Neutrophil (primary cell): ENCODE data around the gene XPO6.

Experiments
- H3K27ac ChIP-seq: fragments of 200-600 bp; sonication (generic); 2 replicates; pipeline ENCODE4 v1.5.1; 2016; ENCODE audit warnings: mild to moderate bottlenecking, moderate library complexity
- H3K27me3 ChIP-seq: fragments of 200-600 bp; sonication (generic); 2 replicates; pipeline ENCODE4 v1.6.0; 2016; ENCODE audit warnings: mild to moderate bottlenecking
- H3K36me3 ChIP-seq: fragments of 200-600 bp; sonication (generic); 2 replicates; pipeline ENCODE4 v1.5.1; 2017
- H3K4me1 ChIP-seq, 2 experiments: fragments of 200-600 bp in 1 of 2; sonication (generic) in 1 of 2; 1 replicate in 1 of 2; 2 replicates in 1 of 2; pipeline versions ENCODE4 v1.5.1 to v1.6.1; 2013 to 2016; ENCODE audit warnings: low read depth in 1 of 2, low read length in 1 of 2, mild to moderate bottlenecking in 1 of 2, moderate library complexity in 1 of 2; ENCODE audit not compliant: control insufficient read depth in 1 of 2, insufficient read depth in 1 of 2
- H3K4me3 ChIP-seq, 2 experiments: fragments of 200-600 bp in 1 of 2; sonication (generic) in 1 of 2; 1 replicate in 1 of 2; 2 replicates in 1 of 2; pipeline ENCODE4 v1.5.1; 2013 to 2016; ENCODE audit warnings: low read depth in 1 of 2, low read length in 1 of 2, mild to moderate bottlenecking in 1 of 2, moderate library complexity in 1 of 2
- H3K9me3 ChIP-seq: fragments of 200-600 bp; sonication (generic); 2 replicates; pipeline ENCODE4 v1.5.1; 2016
- TF ChIP-seq, protein P1 (sequence below): fragments of 200-600 bp; sonication (generic); IDR thresholded peaks from 2 replicates; pipeline ENCODE4 v1.5.1; 2016; ENCODE audit warnings: antibody characterized with exemption

The XPO6 gene

DNA sequence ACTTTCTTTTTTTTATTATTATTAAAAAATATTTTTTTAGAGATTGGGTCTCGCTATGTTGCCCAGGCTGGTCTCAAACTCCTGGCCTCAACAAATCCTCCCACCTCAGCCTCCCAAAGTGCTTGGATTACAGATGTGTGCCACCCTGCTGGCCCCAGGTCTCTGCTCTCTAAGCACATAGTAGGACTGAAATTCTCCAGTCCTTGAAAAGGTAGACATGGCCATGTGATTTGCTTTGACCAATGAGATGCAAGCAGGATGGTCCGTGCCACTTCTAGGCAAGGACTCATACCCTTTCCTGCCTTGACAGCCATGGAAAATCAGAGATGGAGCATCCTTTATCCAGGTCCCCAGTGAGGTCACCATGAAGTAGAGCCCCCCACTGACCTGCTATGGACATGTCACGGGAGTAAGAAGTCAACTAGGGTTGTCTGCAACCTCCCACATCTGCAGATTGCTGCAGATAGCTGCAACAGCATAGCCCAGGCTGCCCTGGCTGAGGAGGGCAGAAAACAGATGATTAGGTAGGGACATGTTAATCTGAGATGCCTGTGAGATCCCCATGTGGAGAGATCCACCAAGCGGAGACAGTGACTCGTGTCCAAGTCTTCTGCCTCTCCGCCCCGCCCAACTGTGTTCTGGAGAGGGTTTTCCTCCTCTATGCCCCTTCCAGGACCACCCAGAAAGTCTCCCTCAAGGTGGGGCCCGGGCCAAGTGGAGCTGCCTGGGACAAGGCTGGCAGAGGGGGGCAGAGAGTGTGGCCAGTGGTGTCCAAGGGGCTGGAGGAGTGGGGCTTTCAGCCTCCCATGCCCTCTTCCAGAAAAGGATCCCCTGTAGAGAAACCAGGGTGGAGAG, 159.3 kb downstream of the XPO6 start:
- H3K27ac ChIP-seq, result no peak overlapping the region
- H3K4me1 ChIP-seq, result no peaks in the 10 kb centered on the region
- H3K9me3 ChIP-seq, result no peaks in the 10 kb centered on the region
- H3K27me3 ChIP-seq, result peaks cover 49% of the 10 kb centered on the region
- no peak overlapping the region for H3K4me3 ChIP-seq
- TF ChIP-seq, protein P1, sequence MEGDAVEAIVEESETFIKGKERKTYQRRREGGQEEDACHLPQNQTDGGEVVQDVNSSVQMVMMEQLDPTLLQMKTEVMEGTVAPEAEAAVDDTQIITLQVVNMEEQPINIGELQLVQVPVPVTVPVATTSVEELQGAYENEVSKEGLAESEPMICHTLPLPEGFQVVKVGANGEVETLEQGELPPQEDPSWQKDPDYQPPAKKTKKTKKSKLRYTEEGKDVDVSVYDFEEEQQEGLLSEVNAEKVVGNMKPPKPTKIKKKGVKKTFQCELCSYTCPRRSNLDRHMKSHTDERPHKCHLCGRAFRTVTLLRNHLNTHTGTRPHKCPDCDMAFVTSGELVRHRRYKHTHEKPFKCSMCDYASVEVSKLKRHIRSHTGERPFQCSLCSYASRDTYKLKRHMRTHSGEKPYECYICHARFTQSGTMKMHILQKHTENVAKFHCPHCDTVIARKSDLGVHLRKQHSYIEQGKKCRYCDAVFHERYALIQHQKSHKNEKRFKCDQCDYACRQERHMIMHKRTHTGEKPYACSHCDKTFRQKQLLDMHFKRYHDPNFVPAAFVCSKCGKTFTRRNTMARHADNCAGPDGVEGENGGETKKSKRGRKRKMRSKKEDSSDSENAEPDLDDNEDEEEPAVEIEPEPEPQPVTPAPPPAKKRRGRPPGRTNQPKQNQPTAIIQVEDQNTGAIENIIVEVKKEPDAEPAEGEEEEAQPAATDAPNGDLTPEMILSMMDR, result no peak
- no peaks in the 10 kb centered on the region for H3K36me3 ChIP-seq

DNA sequence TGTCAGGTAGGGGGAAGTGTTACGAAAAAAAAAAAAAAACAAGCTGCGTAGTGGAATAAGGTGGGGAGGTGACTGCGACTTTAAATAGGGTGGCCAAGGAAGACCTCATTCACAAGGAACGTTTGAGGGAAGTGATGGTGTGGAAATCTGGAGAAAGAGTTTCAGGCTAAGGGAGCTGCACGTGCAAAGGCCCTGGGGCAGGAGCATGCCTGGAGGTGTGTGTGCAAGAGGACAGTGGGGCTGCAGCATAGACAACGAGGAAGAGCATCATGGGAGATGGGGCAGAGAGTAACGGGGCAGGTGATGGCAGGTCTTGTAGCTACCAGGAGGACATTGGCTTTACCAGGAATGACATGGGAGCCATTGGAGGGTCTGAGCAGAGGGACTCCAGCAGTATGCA, 160.3 kb downstream of the XPO6 start:
- Histone ChIP-seq H3K4me1 (no peaks in the 10 kb centered on the region), H3K36me3 (no peaks in the 10 kb centered on the region), H3K27ac (no peak overlapping the region), H3K9me3 (no peaks in the 10 kb centered on the region), H3K27me3 (peaks cover 45% of the 10 kb centered on the region), H3K4me3 (no peak overlapping the region)
- TF ChIP-seq, protein P1, result no peak
